AG10803 (cell line): ENCODE data around the gene COL25A1.

ENCODE experiments used
- DNase-seq: peaks from one replicate; pipeline ENCODE4 v3.0.0; 2010; ENCODE audit warnings: low read depth
- H3K4me3 ChIP-seq: 2 replicates; pipeline ENCODE4 v1.5.1; 2011; ENCODE audit warnings: mild to moderate bottlenecking, low read length, control low read depth
- TF ChIP-seq, protein P1 (sequence below): conservative IDR thresholded peaks from 2 replicates; pipeline ENCODE4 v1.5.1; 2011; ENCODE audit warnings: mild to moderate bottlenecking, low read length, control low read depth, inconsistent platforms

Gene COL25A1

DNA sequence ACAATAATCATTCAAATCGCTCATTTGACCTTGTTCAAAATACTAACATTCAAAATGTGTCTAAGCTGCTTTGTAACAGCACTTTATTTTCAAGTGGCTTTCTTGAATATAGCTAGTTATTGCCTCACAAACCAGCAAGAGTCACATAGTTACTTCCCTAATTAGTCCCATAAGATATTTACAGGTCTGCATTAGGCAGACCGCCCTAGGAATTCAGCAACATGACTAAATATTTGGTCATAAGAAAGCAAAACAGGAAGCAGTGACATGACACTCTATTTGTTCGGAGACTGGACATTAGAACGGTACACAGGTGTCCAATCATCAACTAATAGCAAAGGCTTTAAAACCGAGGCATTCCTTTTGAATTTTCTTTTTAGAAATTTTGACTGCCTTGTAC is 262.0 kb downstream of the COL25A1 start:
- no peak overlapping the region for H3K4me3 ChIP-seq
- peak; percentile 49 for DNase-seq
- TF ChIP-seq, protein P1, sequence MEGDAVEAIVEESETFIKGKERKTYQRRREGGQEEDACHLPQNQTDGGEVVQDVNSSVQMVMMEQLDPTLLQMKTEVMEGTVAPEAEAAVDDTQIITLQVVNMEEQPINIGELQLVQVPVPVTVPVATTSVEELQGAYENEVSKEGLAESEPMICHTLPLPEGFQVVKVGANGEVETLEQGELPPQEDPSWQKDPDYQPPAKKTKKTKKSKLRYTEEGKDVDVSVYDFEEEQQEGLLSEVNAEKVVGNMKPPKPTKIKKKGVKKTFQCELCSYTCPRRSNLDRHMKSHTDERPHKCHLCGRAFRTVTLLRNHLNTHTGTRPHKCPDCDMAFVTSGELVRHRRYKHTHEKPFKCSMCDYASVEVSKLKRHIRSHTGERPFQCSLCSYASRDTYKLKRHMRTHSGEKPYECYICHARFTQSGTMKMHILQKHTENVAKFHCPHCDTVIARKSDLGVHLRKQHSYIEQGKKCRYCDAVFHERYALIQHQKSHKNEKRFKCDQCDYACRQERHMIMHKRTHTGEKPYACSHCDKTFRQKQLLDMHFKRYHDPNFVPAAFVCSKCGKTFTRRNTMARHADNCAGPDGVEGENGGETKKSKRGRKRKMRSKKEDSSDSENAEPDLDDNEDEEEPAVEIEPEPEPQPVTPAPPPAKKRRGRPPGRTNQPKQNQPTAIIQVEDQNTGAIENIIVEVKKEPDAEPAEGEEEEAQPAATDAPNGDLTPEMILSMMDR = no peak

DNA sequence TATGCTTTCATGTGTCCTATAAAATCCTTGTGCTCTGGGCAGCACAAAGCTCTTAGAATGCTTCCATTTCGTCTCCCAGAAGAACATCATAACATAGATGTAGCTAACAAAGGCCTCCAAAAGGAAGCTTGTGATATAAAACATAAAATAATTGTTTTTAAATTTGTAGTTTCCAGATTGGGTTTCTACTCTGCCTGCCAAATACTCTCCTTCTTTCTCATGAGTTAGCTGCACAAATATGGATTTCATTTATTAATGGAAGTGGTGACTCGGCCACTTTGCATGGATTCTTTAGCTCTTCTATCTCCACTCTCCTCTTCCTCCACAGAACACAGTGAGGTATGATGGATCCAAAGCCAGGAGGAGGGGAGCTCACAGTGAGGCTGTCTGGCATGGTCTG is 265.4 kb downstream of the COL25A1 start:
- no peak overlapping the region for H3K4me3 ChIP-seq
- TF ChIP-seq, protein P1 = no peak
- no peak for DNase-seq

DNA sequence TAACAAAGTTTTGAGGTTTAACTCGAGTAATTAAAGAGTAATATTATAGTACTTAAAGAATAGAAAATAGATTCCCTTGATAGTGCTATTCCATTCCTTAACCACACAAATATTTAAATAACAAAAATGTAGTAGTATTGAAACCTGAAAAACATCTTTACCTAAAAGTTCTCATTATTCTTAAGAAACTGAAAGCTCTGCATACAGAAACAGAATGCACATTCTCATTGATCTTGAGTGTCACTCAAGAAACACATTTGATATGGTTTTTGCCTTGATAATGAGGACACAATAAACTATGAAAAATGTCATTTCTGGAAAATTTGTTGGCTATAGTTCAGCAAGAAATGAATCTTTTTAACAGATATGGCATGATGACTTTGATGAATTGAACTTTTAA is 268.5 kb downstream of the COL25A1 start:
- DNase-seq = no peak
- H3K4me3 ChIP-seq = no peak overlapping the region
- TF ChIP-seq, protein P1 = no peak

DNA sequence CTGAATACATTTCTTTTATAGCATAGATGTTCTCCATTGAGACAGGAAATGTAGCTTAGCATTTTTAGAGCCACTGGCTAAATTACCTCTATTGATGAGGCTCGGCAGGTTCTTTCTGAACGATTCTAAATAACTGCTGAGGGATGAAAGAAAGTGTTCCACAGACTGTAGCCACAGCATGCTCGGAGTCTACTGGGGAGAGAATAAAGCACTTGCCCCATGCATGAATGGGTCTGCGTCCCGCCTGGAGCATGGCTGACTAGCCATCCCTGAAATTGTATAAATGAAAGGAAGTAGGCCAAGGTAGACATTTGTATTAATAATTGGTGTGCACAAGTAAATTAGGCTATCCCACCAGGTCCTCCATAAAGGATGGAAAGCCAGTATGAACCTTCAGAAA is 269.8 kb downstream of the COL25A1 start:
- DNase-seq = no peak
- TF ChIP-seq, protein P1 = no peak

DNA sequence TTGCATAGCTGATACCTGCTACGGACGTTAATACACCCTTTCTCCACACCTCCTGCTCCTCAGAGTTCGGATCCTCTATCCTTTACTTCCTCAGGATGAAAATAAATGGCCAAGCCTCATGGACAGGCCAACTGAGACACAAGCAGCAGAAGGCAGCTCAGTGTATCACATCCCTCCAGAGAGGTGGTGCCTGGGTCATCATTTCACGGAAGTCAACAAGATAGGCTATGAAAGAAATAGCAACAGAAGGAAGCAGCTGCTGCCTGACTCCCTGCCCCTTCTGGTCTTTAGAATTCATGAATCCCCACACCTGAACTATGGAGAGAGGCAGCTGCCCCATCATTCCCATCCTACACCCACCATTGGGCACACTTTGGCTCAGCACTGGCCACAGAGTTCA is 272.5 kb downstream of the COL25A1 start:
- H3K4me3 ChIP-seq = no peak overlapping the region
- TF ChIP-seq, protein P1 = no peak
- DNase-seq = no peak

More for the DNA sequence above, 269.8 kb downstream of the COL25A1 start:
- H3K4me3 ChIP-seq = no peak overlapping the region

DNA sequence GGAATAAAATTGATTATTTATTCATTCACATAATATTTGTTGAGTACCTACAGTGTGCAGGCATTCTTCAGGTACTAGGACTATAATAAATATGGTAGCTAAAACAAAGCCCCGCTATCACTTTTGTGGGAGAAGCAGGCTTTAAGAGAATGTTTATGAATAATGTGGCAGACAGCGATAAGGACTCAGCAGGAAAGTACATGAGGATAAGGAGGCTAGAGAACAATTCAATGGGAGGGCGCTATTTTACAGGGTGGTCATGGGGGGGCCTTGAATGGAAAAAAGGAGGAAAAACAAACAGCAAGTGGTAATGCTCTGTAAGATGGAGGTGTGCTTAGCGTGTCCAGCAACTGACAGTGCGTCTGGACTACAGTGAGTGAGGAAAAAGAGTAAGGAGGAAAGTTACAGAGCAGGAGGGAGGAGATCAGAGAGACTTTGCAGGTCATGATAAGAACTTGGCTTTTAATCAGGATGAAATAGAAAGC is 275.4 kb downstream of the COL25A1 start:
- no peak for DNase-seq
- H3K4me3 ChIP-seq = no peak overlapping the region
- TF ChIP-seq, protein P1 = no peak

DNA sequence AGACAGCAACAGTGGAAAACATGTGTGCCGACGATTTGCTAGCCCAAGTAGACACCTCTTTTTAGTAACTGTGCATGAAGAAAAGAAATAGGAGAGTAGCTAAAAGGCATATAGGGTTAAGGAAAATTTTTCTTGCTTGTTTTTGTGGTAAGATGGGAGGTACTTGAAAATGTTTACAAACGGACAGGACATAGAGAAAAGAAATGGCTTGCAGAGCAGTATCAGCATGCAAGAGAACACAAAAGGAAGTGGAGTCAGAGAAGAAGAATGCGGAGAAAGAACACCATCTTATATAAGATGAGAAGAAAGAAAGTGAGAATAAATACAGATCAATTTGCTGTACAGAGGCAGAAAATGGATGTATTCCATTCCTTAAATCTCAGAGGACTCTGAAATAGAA is 275.9 kb downstream of the COL25A1 start:
- no peak for DNase-seq
- TF ChIP-seq, protein P1 = no peak
- no peak overlapping the region for H3K4me3 ChIP-seq
